Measurements from ENCODE around the gene FBXW10B.
"Not testable (repeated sequence)": the region's sequence is repeated elsewhere in the genome, so short reads cannot be mapped to it uniquely, and the experiment has no call there.

FBXW10B gene

GRCh38 chr17:15642014-15642413, 22.5 kb upstream of the FBXW10B start:
- DNase-seq (ENCODE audit: low spot score), result not testable (repeated sequence)

- DNase-seq (ENCODE audit: low spot score), result not testable (repeated sequence)
Measured at GRCh38 chr17:15630930-15631453, 11.5 kb upstream of the FBXW10B start.

- DNase-seq (ENCODE audit: low spot score), result not testable (repeated sequence)
Measured at GRCh38 chr17:15629991-15630390, 10.5 kb upstream of the FBXW10B start.

- not testable (repeated sequence) for DNase-seq (ENCODE audit: low spot score)
Measured at GRCh38 chr17:15623661-15624209, 4.2 kb upstream of the FBXW10B start.

- not testable (repeated sequence) for DNase-seq (ENCODE audit: low spot score)
Measured at GRCh38 chr17:15623255-15623654, 3.8 kb upstream of the FBXW10B start.

- DNase-seq (ENCODE audit: low spot score), result not testable (repeated sequence)
Measured at GRCh38 chr17:15622124-15622523, 2.6 kb upstream of the FBXW10B start.

- DNase-seq (ENCODE audit: low spot score), result not testable (repeated sequence)
Measured at GRCh38 chr17:15616828-15617227, 2.7 kb downstream of the FBXW10B start.

- not testable (repeated sequence) for DNase-seq (ENCODE audit: low spot score)
Measured at GRCh38 chr17:15615850-15616249, 3.7 kb downstream of the FBXW10B start.

- not testable (repeated sequence) for DNase-seq (ENCODE audit: low spot score)
Measured at GRCh38 chr17:15613111-15613510, 6.4 kb downstream of the FBXW10B start.

GRCh38 chr17:15592960-15593359, 26.5 kb downstream of the FBXW10B start:
- DNase-seq (ENCODE audit: low spot score), result not testable (repeated sequence)

GRCh38 chr17:15591986-15592385, 27.5 kb downstream of the FBXW10B start:
- not testable (repeated sequence) for DNase-seq (ENCODE audit: low spot score)

- not testable (repeated sequence) for DNase-seq (ENCODE audit: low spot score)
Measured at GRCh38 chr17:15590844-15591243, 28.7 kb downstream of the FBXW10B start.

- DNase-seq (ENCODE audit: low spot score), result peak; percentile 13
Measured at GRCh38 chr17:15589544-15590536, 29.7 kb downstream of the FBXW10B start.

GRCh38 chr17:15588017-15588416, 31.5 kb downstream of the FBXW10B start:
- DNase-seq (ENCODE audit: low spot score), result not testable (repeated sequence)

- DNase-seq (ENCODE audit: low spot score), result not testable (repeated sequence)
Measured at GRCh38 chr17:15583313-15583712, 36.2 kb downstream of the FBXW10B start.

GRCh38 chr17:15581462-15581861, 38.0 kb downstream of the FBXW10B start:
- not testable (repeated sequence) for DNase-seq (ENCODE audit: low spot score)

- DNase-seq (ENCODE audit: low spot score), result not testable (repeated sequence)
Measured at GRCh38 chr17:15576848-15577247, 42.7 kb downstream of the FBXW10B start.

- not testable (repeated sequence) for DNase-seq (ENCODE audit: low spot score)
Measured at GRCh38 chr17:15574660-15575059, 44.8 kb downstream of the FBXW10B start.

- DNase-seq (ENCODE audit: low spot score), result not testable (repeated sequence)
Measured at GRCh38 chr17:15573870-15574269, 45.6 kb downstream of the FBXW10B start.
